ENCODE data around the gene NAP1L4.

The NAP1L4 gene

GRCh38 chr11:3011891-3012885 lies 20.1 kb upstream of the NAP1L4 start:
- no peak for DNase-seq (ENCODE audit: low read depth in 2 of 2)
- TF ChIP-seq CTCF (IDR thresholded peaks at IDR 0.05; ENCODE audit: low read depth, low read length) = no peak
- H3K4me3 ChIP-seq (replicated peaks in 1 of 2; ENCODE audit: low read depth in 2 of 2, low read length in 2 of 2) = no peak overlapping the region

DNA sequence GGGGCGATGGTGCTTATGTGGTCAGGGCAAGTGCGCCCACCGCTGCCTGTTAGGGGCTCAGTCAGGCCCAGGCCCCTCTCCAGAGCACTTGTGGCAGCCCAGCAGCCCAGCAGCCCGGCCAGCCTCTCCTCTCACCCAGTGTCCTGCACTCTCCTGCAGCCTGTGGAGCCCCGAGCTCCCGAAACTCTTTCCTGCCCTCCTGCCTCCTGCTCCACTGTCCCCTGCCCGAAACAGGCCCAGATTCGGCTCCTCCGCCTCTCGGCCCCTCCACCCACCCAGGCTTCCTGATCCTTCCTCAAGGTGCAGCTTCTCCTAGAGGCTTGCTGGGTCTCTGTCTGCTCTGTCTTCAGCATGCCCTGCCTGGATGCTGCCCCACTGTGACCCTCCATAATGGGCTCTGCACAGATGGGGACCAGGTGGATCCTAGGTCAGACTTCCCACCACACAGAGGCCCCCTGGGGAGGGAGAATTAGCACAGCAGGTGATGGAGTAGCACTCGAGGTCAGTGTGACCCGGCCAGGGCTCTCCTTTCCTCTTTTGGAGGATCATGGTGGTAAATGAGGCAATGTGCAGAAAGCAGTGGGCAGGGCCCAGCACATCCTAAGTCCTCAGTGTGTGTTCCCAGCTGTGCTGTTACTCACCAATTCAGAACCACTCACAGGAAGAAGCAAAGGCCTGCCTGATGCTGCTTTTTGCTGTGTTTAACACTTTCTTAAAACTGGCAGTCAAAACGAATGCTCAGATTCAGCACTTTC lies 18.6 kb upstream of the NAP1L4 start:
- TF ChIP-seq CTCF (IDR thresholded peaks at IDR 0.05; ENCODE audit: low read depth, low read length) = no peak
- no peak overlapping the region for H3K4me3 ChIP-seq (replicated peaks in 1 of 2; ENCODE audit: low read depth in 2 of 2, low read length in 2 of 2)
- no peak for DNase-seq (ENCODE audit: low read depth in 2 of 2)

- TF ChIP-seq CTCF (IDR thresholded peaks at IDR 0.05; ENCODE audit: low read depth, low read length) = no peak
- no peak for DNase-seq (ENCODE audit: low read depth in 2 of 2)
- H3K4me3 ChIP-seq (replicated peaks in 1 of 2; ENCODE audit: low read depth in 2 of 2, low read length in 2 of 2) = no peak overlapping the region
These were observed 17.9 kb upstream of the NAP1L4 start for GRCh38 chr11:3010004-3010403.

DNA sequence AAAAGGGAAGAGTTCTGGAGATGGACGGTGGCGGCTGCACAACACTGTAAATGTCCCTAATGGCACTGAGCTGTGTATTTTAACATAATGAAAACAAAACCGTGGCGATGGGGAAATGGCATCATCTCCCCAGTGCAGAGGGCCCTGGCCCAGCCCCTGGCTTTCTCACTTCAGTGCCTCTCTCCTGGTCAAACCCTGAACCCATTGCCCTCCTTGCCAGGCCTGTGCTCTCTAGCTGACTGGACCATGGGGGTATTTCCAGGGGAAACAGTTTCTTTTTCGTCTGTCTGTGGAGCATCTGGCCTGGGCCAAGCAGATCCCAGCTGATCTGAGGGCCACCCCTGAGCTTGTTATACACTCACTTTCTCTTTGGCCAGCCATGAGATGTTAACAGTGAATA lies 17.4 kb upstream of the NAP1L4 start:
- TF ChIP-seq CTCF (IDR thresholded peaks at IDR 0.05; ENCODE audit: low read depth, low read length) = no peak
- no peak for DNase-seq (ENCODE audit: low read depth in 2 of 2)
- H3K4me3 ChIP-seq (replicated peaks in 1 of 2; ENCODE audit: low read depth in 2 of 2, low read length in 2 of 2) = no peak overlapping the region

DNA sequence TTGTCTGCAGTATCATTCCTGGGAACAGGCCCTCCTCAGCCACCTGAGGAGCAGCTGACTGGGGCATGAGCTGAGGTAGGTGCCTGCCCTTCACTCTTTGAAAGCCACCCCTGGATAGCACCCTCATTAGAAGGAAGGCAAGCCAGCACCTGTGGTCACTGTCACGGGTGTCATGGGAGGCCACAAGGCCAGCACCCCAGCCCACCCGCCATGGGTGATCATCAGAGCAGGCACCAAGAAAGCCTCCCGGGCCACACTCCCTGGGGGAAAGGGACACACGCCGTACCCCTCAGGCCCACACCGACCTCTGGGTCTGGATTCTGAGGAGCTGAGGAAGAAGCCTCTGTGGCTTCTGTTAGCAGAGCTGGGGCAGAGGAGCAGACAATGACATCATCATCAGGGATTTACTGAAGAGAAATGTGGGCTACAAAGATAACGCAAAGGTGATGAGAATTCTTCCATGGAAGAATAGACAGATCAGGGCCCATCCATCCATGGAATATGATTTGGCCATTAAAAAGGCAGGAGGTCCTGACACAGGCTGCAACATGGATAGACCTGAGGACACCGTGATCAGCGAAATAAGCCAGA lies 16.7 kb upstream of the NAP1L4 start:
- no peak for DNase-seq (ENCODE audit: low read depth in 2 of 2)
- no peak for TF ChIP-seq CTCF (IDR thresholded peaks at IDR 0.05; ENCODE audit: low read depth, low read length)
- H3K4me3 ChIP-seq (replicated peaks in 1 of 2; ENCODE audit: low read depth in 2 of 2, low read length in 2 of 2) = no peak overlapping the region

GRCh38 chr11:3007404-3008010 lies 15.4 kb upstream of the NAP1L4 start:
- no peak for DNase-seq (ENCODE audit: low read depth in 2 of 2)
- no peak overlapping the region for H3K4me3 ChIP-seq (replicated peaks in 1 of 2; ENCODE audit: low read depth in 2 of 2, low read length in 2 of 2)
- no peak for TF ChIP-seq CTCF (IDR thresholded peaks at IDR 0.05; ENCODE audit: low read depth, low read length)
